ENCODE results near the gene TTLL5.

Gene TTLL5

DNA sequence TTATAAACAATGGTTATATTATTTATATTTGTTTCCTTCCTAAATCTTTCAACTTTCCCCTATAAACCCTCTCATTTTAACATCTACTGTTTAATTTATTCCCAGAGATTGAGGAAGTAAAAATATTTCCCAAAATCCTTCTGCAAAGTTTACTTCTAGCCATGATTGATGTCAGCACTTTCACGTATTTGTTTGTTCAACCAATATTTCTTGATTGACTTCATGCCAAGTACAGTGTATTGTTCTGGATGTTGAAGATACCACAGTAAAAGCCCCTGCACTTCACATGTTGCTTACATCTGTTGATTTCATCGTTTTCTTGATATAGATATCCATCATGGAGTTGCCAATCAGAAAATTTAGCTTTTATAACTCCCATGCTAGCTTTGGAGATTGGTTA, 81.8 kb downstream of the TTLL5 start:
- DNase-seq, result no peak

DNA sequence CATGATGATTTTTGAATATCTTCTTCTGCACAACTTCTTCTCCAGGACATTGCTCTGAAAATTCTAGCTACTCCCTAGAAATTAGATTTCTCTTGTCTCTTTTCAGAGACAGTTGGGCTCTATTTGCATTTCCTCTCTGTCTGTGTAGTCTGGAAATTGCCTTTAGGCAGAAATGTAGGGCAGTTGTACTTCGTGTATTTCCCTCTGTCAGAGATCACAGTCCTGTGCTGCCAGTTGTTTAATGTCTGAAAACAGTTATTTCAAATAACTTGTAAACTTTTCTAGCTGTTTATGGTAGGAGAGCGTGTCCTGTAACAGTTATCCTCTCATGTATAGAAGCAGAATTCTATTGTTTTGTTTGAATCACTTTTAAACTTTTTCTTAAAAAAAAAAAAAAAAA, 86.9 kb downstream of the TTLL5 start:
- DNase-seq, result no peak

DNA sequence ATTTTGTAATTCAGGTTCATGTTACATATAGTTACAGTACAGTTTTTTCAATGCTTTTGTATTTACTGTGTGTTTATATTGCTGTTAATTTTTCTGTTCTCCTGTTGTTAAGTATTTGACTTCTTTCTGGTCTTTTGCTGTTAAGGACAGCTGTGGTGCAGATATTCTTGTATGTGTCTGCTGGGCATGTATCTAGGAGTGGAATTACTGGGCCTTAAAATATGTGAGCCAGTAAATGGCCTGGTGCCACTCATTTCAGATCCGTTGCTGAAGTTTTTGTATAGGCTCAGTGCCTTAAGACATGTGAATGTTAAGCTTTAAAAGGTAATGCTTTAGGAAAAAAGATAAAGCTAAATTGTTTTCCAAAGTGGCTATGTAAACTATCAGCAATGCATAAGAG, 87.3 kb downstream of the TTLL5 start:
- no peak for DNase-seq

DNA sequence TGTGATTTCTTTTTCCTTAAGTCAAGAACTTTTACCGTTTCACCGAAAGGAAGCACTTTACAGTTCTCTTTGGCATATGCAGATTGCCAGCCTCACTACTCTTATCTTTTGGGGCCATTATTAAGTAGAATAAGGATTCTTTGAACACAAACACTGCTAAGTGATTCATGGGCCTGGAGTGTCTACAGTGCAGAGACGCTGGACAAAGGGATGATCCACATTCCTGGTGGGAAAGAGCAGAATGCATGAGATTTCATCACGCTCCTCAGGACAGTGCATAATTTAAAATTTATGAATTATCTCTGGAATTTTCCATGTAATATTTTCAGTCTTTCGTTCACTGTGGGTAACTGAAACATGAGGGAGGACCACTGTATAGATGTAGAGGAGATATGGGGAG, 90.2 kb downstream of the TTLL5 start:
- DNase-seq, result no peak

DNA sequence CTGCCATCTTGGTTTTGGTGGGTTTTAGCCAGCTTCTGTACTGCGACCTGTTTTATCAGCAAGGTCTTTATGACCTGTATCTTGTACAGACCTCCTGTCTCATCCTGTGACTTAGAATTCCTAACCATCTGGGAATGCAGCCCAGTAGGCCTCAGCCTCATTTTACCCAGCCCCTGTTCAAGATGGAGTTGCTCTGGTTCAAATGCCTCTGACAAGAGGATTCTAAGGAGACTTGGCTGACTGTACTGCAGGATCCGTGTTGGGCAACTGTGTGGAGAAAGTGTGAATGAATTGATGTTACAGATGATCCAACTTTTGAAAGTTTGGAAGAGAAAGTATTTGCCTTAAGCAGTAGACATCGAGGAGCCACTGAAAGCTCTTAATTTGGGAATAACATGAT, 91.0 kb downstream of the TTLL5 start:
- DNase-seq, result no peak

DNA sequence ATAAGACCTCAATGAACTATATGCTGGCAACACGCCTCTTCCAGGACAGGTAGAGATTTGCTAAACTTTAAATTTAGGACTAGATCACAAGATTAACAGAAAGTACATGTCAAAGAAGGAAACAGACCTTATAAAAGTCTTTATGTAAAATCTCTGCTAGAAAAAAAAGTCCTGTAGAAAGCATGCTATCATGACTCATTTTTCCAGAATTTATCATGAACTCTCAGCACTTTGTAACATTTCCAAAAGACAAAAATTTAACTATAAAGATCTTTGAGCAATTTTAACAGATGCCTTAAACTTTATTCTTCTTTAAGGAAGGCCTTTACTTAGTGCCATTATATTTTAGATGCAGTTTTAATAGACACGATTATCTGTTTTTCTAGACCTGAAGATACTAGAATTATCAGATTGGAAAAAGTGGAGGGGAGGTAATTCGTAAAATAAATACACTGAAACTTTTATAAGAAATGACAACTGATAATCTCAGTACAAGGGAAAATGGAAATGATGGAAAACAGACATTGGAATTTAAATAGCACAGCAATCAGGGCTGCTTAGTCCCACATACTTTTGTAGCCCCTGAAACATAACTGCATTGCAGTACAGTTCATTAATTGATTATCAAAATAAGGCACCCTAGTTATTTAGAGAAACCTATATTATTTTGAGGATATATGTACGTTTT, 92.0 kb downstream of the TTLL5 start:
- DNase-seq, result no peak

DNA sequence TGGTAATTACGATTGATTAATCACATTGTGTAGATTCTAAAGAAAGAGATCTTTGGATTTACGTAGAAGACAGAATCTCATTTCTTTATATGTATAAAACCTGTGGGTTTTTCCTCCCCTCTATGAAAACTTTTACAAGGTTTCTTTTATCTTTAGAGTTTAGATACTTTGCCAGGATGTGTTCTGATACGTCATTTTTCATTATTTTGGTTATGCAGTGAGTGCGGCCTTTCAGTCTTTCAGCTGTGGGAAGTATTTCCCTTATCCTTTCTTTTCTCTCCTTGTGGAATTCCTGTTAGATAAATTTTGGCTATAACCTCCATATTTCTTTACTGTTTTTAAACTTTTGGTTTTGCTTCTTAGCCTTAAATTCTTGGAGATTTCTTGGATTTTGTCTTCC, 92.7 kb downstream of the TTLL5 start:
- DNase-seq, result no peak

DNA sequence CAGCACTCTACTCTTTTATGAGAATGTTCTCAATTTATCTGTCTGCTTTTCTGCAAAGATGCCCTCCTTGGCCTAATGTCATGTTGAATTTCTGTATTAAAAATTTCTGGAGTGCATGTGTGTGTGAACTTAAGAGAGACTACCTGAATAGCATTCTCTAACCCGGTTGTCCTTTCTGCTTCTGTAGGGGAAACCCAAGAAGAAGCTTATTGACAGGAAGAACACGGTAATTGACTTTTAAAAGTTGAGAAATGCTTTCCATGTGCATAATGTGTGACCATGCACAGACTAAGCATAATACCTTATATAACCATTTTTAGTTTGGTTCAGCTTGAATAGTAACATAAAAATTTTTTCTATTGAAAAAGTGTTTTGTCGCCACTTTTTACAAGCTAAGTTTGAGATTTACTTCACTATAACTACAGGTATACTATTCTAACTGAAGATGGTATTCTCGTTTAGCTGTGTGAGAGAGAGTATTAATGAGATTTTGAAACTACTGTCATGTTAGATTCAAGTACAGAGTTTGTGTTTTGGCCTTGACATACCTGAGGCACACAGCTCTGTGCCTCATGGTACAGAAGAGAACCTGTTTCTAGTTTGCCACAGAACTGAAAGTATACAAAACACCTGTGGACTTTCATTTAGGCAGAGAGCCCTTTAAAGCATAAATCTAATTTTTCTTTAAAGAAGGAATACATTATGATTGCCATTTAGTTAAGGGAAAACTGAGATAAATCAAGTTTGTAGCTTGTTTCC, 96.8 kb downstream of the TTLL5 start:
- DNase-seq, result no peak

DNA sequence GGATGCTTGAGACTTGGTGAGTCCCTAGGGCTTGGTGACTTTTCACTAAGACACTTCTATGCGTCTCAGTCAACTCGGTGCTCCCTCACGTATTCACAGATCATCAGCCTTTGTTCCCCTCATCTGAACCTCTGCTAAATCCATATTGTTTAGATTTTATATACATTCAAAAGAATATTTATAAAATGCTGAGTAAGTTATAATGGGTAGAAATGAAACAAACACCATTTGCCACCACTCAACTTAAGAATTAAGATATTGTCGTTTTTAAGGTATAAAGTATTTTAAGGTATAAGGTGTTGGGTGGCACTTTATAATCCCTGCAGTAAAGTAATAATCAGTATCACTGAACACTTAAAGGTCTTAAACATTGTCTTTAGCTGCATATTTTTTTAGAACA, 103.0 kb downstream of the TTLL5 start:
- no peak for DNase-seq

DNA sequence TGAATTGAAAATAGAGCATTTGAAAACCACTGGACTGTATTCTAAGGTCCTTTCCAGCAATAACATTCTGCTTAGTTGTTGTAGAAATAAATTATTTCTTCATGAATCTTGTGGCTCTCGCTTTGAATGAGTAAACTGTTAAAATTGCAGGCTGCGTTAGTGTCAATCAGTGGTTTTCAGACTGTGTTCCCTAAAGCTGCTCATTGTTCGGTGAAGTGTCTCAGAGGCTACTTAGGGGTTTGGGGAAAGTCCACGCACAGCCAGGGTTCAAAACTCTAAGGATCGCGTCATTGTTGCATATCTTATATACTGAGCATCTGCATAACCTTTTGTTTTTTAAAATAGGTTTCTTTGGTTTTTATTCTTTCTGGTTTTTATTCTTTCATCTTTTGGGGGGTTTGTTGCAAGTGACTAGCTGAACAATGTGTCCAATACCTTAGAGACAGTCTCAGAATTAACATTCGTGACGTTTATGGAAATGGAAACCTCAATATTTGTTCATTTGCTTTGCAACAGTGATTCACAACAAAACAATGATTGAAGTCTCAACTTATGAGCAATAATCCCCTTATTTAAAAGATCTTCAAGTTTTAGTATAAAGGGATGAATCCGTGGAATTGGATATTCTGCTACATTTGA, 108.1 kb downstream of the TTLL5 start:
- no peak for DNase-seq

DNA sequence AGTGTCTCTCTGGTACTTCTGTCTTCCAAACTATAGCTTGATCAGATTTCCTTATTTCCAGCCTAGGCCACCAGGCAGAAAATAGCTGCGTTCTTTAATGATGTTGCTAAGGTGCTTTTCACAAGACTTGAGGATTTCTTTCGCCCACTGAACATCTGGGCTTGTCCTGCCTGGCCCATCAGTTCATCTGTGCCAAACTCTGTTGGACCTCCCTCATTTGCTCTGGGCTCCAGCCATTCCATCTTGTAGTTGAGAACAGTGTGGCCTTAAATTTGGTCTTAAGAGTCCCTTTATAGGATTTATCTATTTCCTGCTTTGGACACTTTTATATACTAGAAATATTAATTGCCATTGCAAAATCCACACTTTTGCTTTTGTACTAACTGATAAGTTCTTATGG, 109.6 kb downstream of the TTLL5 start:
- DNase-seq, result no peak

DNA sequence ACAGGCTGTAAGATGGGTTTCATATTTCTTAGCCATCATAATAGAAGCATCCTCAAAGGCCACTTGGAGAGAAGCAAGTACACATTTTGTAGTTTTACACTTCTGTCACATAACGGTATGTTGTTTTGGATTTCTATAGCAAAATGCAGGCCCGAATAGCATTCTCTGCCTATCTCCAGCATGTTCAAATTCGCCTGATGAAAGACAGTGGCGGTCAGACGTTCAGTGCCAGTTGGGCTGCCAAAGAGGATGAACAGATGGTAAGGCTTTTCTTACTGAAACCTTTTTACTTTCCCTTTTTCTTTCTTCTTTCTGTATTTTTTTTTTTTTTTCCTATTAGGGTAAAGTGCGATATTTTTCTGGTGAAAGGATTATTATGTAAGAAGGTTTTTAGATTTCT, 110.5 kb downstream of the TTLL5 start:
- no peak for DNase-seq

DNA sequence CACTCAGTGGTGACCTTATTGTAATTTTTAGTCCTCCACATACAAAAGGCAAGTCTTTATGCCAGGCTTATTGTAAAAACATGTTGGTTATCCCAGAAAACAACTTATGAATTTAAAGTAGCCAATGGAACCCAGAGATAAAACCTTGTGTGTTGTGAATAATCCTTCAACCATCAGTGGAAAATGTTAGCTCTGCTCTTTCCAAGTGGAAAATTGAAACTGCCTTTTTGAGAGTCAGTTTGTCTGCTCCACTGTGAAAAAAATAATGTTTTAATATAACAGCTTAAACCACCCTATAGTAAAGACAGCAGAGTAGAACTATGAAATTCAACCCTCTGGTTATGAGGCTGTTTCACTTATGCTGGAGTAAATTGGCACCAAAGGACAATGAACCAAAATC, 112.0 kb downstream of the TTLL5 start:
- DNase-seq, result no peak

DNA sequence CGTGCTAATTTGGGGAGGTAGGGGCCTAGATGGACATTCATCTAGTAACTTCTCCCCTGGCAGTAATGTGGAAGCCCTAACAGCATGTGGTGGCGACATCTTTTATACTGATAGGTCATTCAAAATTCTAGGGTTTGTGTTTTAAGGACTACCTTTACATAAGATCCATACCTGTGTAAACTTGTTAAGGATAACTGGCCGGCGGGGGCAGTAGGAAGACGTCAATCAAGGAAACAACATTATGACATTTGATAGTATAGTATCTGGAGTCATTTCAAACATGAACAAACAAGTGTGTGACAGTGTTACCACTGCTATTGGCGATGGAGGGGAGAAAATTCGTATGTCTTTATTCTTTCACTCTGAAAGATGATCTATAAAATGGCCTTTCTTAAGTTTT, 120.0 kb downstream of the TTLL5 start:
- no peak for DNase-seq

DNA sequence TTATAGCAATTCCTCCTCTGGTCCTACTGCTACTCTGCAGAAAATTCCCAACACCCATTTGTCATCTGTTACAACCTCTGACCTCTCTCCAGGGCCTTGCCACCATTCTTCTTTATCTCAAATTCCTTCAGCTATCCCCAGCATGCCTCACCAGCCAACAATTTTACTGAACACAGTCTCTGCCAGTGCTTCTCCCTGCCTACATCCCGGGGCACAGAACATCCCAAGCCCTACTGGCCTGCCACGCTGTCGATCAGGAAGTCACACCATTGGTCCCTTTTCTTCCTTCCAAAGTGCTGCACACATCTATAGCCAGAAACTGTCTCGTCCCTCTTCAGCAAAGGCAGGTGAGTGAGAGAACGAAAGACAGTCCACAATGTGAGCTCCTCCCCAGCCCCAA, 122.1 kb downstream of the TTLL5 start:
- DNase-seq, result no peak

DNA sequence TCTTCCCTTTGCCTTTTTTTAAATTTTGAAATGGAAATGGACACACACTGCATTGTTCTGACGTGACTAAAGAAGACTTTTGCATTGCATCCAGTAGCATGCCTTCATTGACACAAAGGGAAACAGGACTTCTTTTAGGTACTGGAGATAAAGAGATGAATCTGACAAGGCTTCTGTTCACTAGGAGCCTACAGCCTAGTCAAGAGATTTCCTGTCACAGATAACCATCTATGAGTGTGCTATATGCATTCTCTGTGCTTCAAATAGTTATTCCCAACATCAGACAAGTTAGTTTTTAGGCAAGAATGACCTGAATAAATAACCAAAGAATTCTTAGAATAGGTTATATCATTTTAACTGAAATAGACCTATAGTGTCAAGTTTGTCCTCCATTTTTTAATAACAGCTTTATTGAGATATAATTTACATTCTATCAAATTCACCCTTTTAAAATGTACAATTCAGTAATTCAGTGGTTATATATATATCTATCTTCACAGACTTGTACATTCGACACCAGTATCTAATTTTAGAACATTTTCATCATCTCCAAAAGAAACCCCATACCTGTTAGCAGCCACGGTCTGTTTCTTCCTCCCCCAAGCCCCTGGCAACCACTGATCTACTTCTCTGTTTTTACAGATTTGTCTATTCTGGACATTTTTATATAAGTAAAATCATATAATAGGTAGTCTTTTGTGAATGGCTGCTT, 122.7 kb downstream of the TTLL5 start:
- no peak for DNase-seq

DNA sequence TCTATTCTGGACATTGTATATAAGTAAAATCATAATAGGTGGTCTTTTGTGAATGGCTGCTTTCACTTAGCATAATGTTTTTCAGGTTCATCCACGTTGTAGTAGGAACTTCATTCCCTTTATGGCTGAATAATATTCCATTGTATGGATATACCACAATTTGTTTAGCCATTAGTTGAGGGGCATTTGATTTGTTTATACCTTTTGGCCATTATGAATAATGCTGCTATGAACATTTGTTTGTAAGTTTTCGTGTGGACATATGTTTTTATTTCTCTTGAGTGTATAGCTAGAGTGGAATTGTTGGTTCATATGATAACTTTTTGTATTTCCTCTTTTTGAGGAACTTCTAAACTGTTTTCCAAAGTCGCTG, 123.3 kb downstream of the TTLL5 start:
- DNase-seq, result no peak

DNA sequence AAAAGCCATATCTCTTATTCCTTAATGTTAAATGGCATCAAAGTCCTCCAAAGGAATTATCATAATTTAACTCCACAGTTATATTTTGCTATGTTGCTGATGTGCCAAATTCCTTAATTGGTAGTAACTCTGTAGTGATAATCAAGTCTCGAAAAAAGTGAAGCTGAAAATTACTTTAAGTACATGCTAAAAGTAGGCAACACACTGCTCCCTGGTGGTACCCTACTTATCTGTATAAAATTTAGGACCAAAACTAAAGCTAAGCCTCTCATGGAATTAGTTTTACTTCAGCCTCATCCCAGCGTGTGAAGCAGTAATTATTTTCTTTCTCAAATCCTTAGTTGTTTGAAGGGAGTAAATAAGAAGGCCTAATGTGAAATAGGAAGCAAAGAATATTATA, 132.8 kb downstream of the TTLL5 start:
- DNase-seq, result no peak

DNA sequence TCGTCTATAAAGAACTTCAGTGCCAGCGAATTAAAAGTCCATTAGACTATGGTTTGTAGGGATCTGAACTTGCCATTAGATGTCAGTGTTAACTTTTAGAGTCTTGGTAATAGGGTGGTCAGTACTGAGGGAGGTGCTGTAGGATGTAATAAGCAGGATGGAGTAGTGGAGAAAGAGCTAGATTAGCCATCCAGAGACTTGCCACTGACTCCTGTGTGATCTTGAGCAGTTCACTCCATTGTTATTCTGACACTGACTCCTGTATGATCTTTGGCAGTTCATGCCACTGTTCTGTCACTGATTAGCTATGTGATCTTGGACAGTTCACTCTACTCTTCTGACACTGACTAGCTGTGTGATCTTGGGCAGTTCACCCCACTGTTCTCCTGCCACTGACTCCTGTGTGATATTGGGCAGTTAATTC, 133.6 kb downstream of the TTLL5 start:
- DNase-seq, result no peak

DNA sequence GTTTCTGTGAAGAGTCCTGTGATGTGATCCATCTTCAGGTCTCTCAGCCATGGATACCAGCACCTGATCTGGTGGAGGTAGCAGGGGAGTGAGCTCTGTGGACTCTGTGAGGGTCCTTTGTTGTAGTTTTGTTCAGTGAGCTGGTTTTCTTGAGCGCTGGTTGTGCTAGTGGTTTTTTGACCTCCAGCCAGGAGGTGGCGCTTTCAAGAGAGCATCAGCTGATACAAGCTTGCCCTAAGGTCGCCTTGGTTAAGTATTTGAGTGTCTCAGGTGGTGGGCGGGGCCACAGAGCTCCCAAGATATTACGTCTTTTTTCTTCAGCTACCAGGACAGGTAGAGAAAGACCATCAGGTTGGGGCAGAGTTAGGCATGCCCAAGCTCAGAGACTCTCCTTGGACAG, 139.7 kb downstream of the TTLL5 start:
- DNase-seq, result no peak

DNA sequence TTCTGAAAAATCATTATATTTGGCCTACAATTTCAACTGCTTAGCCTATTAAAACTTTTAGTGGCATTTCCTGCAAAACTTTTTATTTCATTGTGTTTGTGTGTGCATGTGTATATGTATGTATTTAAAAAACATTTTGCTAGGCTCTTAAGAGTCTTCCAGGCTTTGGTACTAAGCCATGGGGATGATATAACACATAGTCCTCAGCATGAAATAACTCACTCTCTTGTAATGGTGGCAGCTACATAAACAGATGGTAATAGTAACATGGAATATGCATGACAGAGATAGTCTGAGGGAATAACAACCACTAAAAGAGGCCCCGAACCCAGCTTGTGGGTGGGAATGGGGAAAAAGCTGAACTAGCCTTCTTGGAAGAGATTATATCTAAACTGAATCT, 141.4 kb downstream of the TTLL5 start:
- no peak for DNase-seq

DNA sequence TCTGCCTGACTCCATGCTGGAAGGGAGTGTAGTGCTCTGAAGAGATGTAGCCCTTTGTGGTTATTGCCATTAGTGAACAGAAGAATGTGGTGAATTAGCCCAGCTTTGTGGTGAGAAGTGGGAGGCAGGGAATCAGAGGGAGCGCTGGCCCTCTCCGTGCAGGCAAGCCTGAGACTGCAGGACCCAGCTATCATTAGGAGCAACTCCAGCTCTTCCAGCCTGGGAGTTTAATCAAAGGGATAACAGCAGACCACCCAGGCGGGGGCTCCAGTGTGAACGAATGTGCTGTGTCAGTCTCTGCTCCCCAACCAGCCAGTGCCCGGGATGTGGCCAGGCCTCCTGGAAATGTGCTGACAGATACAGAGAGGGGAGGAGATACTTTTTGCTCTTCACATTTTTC, 142.7 kb downstream of the TTLL5 start:
- no peak for DNase-seq

DNA sequence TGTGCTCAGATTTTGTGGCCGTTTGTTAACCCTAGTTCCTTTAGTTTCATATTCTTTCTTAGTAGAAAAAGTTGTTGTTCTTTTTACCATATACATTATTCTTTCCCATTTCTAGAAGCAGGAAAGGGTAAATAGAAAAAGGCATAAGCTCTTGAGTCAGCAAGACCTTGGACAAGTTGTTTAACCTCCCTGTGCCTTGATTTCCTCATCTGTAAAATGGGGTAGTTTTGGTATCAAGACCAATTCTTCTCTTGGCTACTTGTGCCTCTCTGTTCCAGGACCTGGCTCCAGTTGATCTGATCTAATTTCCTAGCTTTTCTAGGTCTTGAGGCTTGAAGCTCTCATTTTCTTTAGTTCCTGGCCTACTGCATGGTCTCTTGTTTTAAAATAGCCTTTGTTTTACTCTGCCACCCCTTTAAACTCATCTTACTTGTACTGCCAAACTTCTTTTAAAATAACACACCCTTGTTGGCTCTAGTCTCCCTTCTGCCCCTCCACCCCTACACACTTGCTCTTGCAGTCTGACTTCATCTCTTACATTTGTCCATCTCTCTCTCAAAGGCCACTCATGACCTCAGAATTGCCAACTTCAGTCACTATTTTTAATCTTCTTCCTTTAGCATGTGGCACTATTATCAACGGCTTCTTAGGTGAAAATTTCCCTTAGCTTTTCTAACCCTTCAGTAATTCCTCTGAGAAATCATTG, 143.7 kb downstream of the TTLL5 start:
- DNase-seq, result no peak
